ENCODE results near the gene C2CD2.

The C2CD2 gene

GRCh38 chr21:41879190-41879998 lies 74.4 kb downstream of the C2CD2 start, which contains the start of gene PRDM15:
Gene PRDM15 (minus strand): TSS chr21:41879344. CDS start chr21:41860363, 18,981 bp downstream.
- Histone ChIP-seq H3K36me3 (ENCODE audit: control insufficient read depth, low read length) (peaks cover 8% of the 10 kb centered on the region; the same call in 1 of the 2 replicates), H3F3A (ENCODE audit: control insufficient read depth, insufficient read depth) (peaks cover 45% of the 10 kb centered on the region), H3K9me2 (replicated peaks; ENCODE audit: control insufficient read depth, low read length) (no peaks in the 10 kb centered on the region), H3K4me3 (ENCODE audit: low read length) (peak within 1 kb of the TSS; percentile 94), H3K4me1 (ENCODE audit: control insufficient read depth, low read length) (peaks cover 55% of the 10 kb centered on the region), H3K9me3 (ENCODE audit: control insufficient read depth, insufficient read depth, low read length) (no peaks in the 10 kb centered on the region), H3K79me2 (ENCODE audit: control insufficient read depth, low read length) (peaks cover 49% of the 10 kb centered on the region), H3K4me2 (ENCODE audit: low read length) (peak within 1 kb of the TSS; percentile 89), H3K27ac (ENCODE audit: low read depth, low read length) (peak within 1 kb of the TSS; percentile 92), H4K20me1 (ENCODE audit: control insufficient read depth, insufficient read depth, low read depth, low read length) (no peaks in the 10 kb centered on the region), H3K27me3 (ENCODE audit: control insufficient read depth, low read length) (no peaks in the 10 kb centered on the region)
- no peak for TF ChIP-seq CTCF (IDR thresholded peaks at IDR 0.05; ENCODE audit: low read depth, low read length, poor library complexity, severe bottlenecking)
- no peak for TF ChIP-seq EZH2phosphoT487 (IDR thresholded peaks at IDR 0.05; ENCODE audit: borderline replicate concordance, low read length)

GRCh38 chr21:41878831-41879189 lies 75.0 kb downstream of the C2CD2 start:
- peaks cover 54% of the 10 kb centered on the region for H3K79me2 ChIP-seq (ENCODE audit: control insufficient read depth, low read length)
- H3K4me1 ChIP-seq (ENCODE audit: control insufficient read depth, low read length) = peaks cover 61% of the 10 kb centered on the region
- H3K9me3 ChIP-seq (ENCODE audit: control insufficient read depth, insufficient read depth, low read length) = no peaks in the 10 kb centered on the region
- TF ChIP-seq CTCF (IDR thresholded peaks at IDR 0.05; ENCODE audit: low read depth, low read length, poor library complexity, severe bottlenecking) = no peak
- TF ChIP-seq EZH2phosphoT487 (IDR thresholded peaks at IDR 0.05; ENCODE audit: borderline replicate concordance, low read length) = no peak
- no peaks in the 10 kb centered on the region for H4K20me1 ChIP-seq (ENCODE audit: control insufficient read depth, insufficient read depth, low read depth, low read length)
- H3K9me2 ChIP-seq (replicated peaks; ENCODE audit: control insufficient read depth, low read length) = no peaks in the 10 kb centered on the region
- peak overlapping the region; percentile 92 for H3K27ac ChIP-seq (ENCODE audit: low read depth, low read length)
- no peaks in the 10 kb centered on the region for H3K27me3 ChIP-seq (ENCODE audit: control insufficient read depth, low read length)
- peaks cover 50% of the 10 kb centered on the region for H3F3A ChIP-seq (ENCODE audit: control insufficient read depth, insufficient read depth)
- H3K36me3 ChIP-seq (ENCODE audit: control insufficient read depth, low read length) = peaks cover 12% of the 10 kb centered on the region
- 0 out of 2 replicates have a peak overlapping the region, but pooled peaks have one; percentile 82 for H3K4me2 ChIP-seq (ENCODE audit: low read length)
- H3K4me3 ChIP-seq (ENCODE audit: low read length) = peak overlapping the region; percentile 94

- H3K4me2 ChIP-seq (ENCODE audit: low read length) = peak overlapping the region; percentile 82
- H3K9me2 ChIP-seq (replicated peaks; ENCODE audit: control insufficient read depth, low read length) = no peaks in the 10 kb centered on the region
- TF ChIP-seq EZH2phosphoT487 (IDR thresholded peaks at IDR 0.05; ENCODE audit: borderline replicate concordance, low read length) (no peak), CTCF (IDR thresholded peaks at IDR 0.05; ENCODE audit: low read depth, low read length, poor library complexity, severe bottlenecking) (no peak)
- H3K27ac ChIP-seq (ENCODE audit: low read depth, low read length) = peak overlapping the region; percentile 92
- peaks cover 60% of the 10 kb centered on the region for H3K79me2 ChIP-seq (ENCODE audit: control insufficient read depth, low read length)
- no peaks in the 10 kb centered on the region for H4K20me1 ChIP-seq (ENCODE audit: control insufficient read depth, insufficient read depth, low read depth, low read length)
- H3F3A ChIP-seq (ENCODE audit: control insufficient read depth, insufficient read depth) = peaks cover 54% of the 10 kb centered on the region
- peaks cover 18% of the 10 kb centered on the region for H3K36me3 ChIP-seq (ENCODE audit: control insufficient read depth, low read length)
- no peaks in the 10 kb centered on the region for H3K9me3 ChIP-seq (ENCODE audit: control insufficient read depth, insufficient read depth, low read length)
- H3K4me3 ChIP-seq (ENCODE audit: low read length) = peak overlapping the region; percentile 94
- peaks cover 68% of the 10 kb centered on the region for H3K4me1 ChIP-seq (ENCODE audit: control insufficient read depth, low read length)
- no peaks in the 10 kb centered on the region for H3K27me3 ChIP-seq (ENCODE audit: control insufficient read depth, low read length)
These were observed 75.7 kb downstream of the C2CD2 start for GRCh38 chr21:41877901-41878830.
